Measurements from ENCODE around the gene KIFBP. TPM values are rescaled to one million over a fixed set of nuclear protein-coding genes. Genes with fewer than 3 reads are reported as not detected.

Gene KIFBP
- polyA plus RNA-seq, 3 donors: 0.52 to 4.0 (median 1.4) TPM

DNA sequence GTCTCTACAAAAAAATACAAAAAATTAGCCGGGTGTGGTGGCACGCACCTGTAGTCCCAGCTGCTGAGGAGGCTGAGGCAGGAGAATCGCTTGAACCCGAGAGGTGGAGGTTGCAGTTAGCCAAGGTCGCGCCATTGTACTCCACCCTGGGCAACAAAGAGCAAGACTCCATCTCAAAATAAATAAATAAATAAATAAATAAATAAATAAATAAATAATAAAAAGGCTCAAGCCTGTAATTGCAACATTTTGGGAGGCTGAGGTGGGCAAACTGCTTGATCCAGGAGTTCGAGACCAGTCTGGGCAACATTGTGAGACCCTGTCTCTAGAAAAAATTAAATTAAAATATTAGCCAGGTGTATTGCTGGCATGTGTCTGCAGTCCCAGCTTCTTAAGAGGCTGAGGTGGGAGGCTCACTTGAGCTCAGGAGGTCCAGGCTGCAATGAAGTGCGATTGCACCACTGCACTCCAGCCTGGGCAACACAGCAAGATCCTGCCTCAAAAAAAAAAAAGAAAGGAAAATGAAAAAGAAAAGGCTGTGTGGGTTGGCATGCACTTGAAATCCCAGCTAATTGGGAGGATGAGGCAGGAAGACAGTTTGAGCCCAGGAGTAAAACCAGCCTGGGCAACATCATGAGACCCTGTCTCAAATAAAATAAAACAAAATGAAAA lies 71.7 kb downstream of the KIFBP start:
- Histone ChIP-seq H4K20me1 (ENCODE audit: insufficient read depth, low read length) (no peaks in the 10 kb centered on the region), H2AFZ (ENCODE audit: insufficient read depth, low read depth, low read length, poor library complexity, severe bottlenecking) (no peak overlapping the region), H3K9ac (ENCODE audit: insufficient read depth, low read length, poor library complexity, severe bottlenecking) (no peak overlapping the region), H3K27me3 (ENCODE audit: control insufficient read depth in 2 of 2, insufficient read depth in 2 of 2, low read length in 2 of 2) (no peaks in the 10 kb centered on the region), H3K4me1 (ENCODE audit: control insufficient read depth in 1 of 2, insufficient read depth in 2 of 2, low read length in 2 of 2) (peaks cover 99% of the 10 kb centered on the region in 2 donors), H3K4me3 (replicated peaks in 1 of 3; ENCODE audit: low read depth in 2 of 3, low read length in 3 of 3) (no peak overlapping the region), H3K9me3 (replicated peaks in 1 of 2; ENCODE audit: control insufficient read depth in 1 of 2, insufficient read depth in 1 of 2, low read length in 2 of 2) (no peaks in the 10 kb centered on the region), H3K4me2 (replicated peaks; ENCODE audit: extremely low read depth, low read length, poor library complexity, severe bottlenecking) (no peak overlapping the region), H3K79me2 (ENCODE audit: insufficient read depth, low read length) (peaks cover 84% of the 10 kb centered on the region), H3K36me3 (replicated peaks in 1 of 2; ENCODE audit: control insufficient read depth in 1 of 2, insufficient read depth in 2 of 2, low read length in 2 of 2) (no peaks in the 10 kb centered on the region), H3K27ac (ENCODE audit: low read depth in 1 of 2, low read length in 2 of 2) (peak overlapping the region; percentile 99 to 100)
- Mint-ChIP-seq H3K4me1 (peaks cover 85% of the 10 kb centered on the region), H3K27me3 (ENCODE audit: low read depth in 3 of 3) (no peaks in the 10 kb centered on the region), H3K9me3 (no peaks in the 10 kb centered on the region), H3K36me3 (peaks cover 4% of the 10 kb centered on the region in 2 donors), H3K27ac (peak overlapping the region; percentile 85 to 100 (median 99)), H3K4me3 (no peak overlapping the region)
- intact Hi-C loops (cut with micrococcal nuclease): loop anchor here in 1 of 2 donors (2.0 kb wide), 1 partner anchor 13 kb away; no protein-coding TSS in a partner anchor
- TF ChIP-seq, protein P1, sequence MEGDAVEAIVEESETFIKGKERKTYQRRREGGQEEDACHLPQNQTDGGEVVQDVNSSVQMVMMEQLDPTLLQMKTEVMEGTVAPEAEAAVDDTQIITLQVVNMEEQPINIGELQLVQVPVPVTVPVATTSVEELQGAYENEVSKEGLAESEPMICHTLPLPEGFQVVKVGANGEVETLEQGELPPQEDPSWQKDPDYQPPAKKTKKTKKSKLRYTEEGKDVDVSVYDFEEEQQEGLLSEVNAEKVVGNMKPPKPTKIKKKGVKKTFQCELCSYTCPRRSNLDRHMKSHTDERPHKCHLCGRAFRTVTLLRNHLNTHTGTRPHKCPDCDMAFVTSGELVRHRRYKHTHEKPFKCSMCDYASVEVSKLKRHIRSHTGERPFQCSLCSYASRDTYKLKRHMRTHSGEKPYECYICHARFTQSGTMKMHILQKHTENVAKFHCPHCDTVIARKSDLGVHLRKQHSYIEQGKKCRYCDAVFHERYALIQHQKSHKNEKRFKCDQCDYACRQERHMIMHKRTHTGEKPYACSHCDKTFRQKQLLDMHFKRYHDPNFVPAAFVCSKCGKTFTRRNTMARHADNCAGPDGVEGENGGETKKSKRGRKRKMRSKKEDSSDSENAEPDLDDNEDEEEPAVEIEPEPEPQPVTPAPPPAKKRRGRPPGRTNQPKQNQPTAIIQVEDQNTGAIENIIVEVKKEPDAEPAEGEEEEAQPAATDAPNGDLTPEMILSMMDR (IDR thresholded peaks at IDR 0.05): no peak
- WGBS (ENCODE audit: insufficient coverage): 75% methylated on average over 1 of the region's 8 CpGs
- DNase-seq: no peak

DNA sequence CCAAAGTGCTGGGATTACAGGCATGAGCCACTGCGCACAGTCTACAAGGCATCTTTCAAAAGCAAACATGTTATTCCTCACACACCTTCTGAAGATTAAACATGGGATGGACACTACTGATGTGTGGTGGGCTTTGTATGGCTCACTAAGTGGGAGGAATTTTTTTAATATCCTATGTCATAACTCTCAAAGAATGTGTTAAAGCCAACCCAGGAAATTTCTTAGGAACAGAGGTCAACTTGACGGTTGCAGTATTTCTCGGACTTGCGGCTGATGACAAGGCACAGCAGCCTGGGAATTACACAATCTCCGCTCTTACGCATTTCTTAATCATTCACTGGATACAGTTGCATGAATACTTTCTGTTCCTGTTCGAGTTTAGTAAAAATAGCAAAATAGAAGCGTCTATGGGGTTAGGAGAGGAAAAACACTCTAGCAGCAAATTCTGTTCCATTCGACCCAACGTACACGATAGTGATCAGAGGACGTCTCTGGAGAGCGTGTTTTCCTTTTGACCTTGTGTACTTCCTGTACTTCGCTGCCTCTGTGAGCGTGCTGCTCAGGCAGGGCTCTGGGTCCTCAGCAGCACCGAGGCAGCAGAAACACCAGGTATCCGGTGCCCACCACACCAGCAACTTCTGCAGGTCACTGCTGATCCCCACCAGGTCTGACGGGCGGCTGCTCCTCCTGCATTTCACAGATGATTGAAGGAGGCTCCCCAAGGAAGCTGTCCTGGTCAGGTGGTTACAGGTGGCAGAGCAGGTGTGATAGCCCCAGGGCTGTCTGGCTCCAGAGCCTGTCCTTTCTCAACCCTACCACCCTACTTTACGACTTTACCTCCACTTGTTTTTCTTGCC lies 72.9 kb downstream of the KIFBP start:
- no peaks in the 10 kb centered on the region for H3K9me3 Mint-ChIP-seq
- no peaks in the 10 kb centered on the region for H3K27me3 ChIP-seq (ENCODE audit: control insufficient read depth in 2 of 2, insufficient read depth in 2 of 2, low read length in 2 of 2)
- peaks cover 7 to 8% of the 10 kb centered on the region in 2 donors for H3K36me3 Mint-ChIP-seq
- TF ChIP-seq, protein P1 (IDR thresholded peaks at IDR 0.05): no peak
- intact Hi-C loops (cut with micrococcal nuclease): loop anchor here in 1 of 2 donors (1.0 to 2.0 kb wide), 2 partner anchors 15 to 27 kb away; partner anchors contain the start of gene SRGN
- peak overlapping the region; percentile 98 to 100 (median 99) for H3K27ac Mint-ChIP-seq
- WGBS (ENCODE audit: insufficient coverage): 2% methylated on average over 9 of the region's 20 CpGs
- no peak overlapping the region for H2AFZ ChIP-seq (ENCODE audit: insufficient read depth, low read depth, low read length, poor library complexity, severe bottlenecking)
- peak overlapping the region; percentile 59 for H3K4me2 ChIP-seq (replicated peaks; ENCODE audit: extremely low read depth, low read length, poor library complexity, severe bottlenecking)
- H3K9me3 ChIP-seq (replicated peaks in 1 of 2; ENCODE audit: control insufficient read depth in 1 of 2, insufficient read depth in 1 of 2, low read length in 2 of 2): no peaks in the 10 kb centered on the region
- peaks cover 96 to 98% of the 10 kb centered on the region in 2 donors for H3K4me1 ChIP-seq (ENCODE audit: control insufficient read depth in 1 of 2, insufficient read depth in 2 of 2, low read length in 2 of 2)
- peaks cover 80% of the 10 kb centered on the region for H3K79me2 ChIP-seq (ENCODE audit: insufficient read depth, low read length)
- peak overlapping the region; percentile 99 to 100 for H3K27ac ChIP-seq (ENCODE audit: low read depth in 1 of 2, low read length in 2 of 2)
- H3K27me3 Mint-ChIP-seq (ENCODE audit: low read depth in 3 of 3): peaks cover 0 to 2% (median 0%) of the 10 kb centered on the region in 3 donors
- peak; percentile 96 to 99 (median 99) for DNase-seq
- H3K4me3 Mint-ChIP-seq: peak overlapping the region; percentile 64 to 77
- no peaks in the 10 kb centered on the region for H4K20me1 ChIP-seq (ENCODE audit: insufficient read depth, low read length)
- H3K4me3 ChIP-seq (replicated peaks in 1 of 3; ENCODE audit: low read depth in 2 of 3, low read length in 3 of 3): peak overlapping the region; percentile 23 to 62 (median 28)
- peak overlapping the region; percentile 87 for H3K9ac ChIP-seq (ENCODE audit: insufficient read depth, low read length, poor library complexity, severe bottlenecking)
- peaks cover 83% of the 10 kb centered on the region for H3K4me1 Mint-ChIP-seq
- H3K36me3 ChIP-seq (replicated peaks in 1 of 2; ENCODE audit: control insufficient read depth in 1 of 2, insufficient read depth in 2 of 2, low read length in 2 of 2): no peaks in the 10 kb centered on the region

Measured in CD14-positive monocyte (primary cell).